GM12865 (cell line): Measurements from ENCODE around the gene ECE1.
"Not testable (repeated sequence)": the region's sequence is repeated elsewhere in the genome, so short reads cannot be mapped to it uniquely, and the experiment has no call there.

ENCODE experiments used
- DNase-seq: peaks from one replicate; pipeline ENCODE4 v3.0.0; 2010; ENCODE audit warnings: low read depth
- H3K4me3 ChIP-seq: 2 replicates; pipeline ENCODE4 v1.5.1; 2011; ENCODE audit warnings: mild to moderate bottlenecking, low read depth, low read length, control low read depth
- TF ChIP-seq, protein P1 (sequence below): IDR thresholded peaks from 2 replicates; pipeline ENCODE4 v1.5.1; 2011; ENCODE audit warnings: low read length, control low read depth, low read depth, inconsistent platforms; ENCODE audit not compliant: insufficient read depth; ENCODE audit errors: missing control alignments

The ECE1 gene

DNA sequence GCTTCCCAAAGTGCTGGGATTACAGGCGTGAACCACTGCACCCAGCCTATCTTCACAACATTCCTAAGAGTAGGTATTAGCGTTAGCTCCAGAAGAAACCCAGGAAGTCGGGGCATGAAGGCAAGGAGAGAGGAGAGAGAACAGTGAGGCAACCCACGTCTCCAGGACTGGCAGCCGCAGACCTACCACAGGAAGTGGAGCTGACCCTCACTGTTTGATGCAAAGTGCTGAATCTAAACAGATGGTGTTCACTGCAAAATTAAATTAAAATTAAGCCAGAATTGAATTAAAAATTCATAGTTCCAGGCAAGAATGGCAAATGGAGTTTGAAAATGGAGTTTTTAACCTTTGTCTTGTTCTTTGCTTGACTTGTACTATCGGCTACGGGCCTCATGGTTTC is 6.7 kb downstream of the ECE1 start:
- no peak overlapping the region for H3K4me3 ChIP-seq
- no peak for DNase-seq
- TF ChIP-seq, protein P1, sequence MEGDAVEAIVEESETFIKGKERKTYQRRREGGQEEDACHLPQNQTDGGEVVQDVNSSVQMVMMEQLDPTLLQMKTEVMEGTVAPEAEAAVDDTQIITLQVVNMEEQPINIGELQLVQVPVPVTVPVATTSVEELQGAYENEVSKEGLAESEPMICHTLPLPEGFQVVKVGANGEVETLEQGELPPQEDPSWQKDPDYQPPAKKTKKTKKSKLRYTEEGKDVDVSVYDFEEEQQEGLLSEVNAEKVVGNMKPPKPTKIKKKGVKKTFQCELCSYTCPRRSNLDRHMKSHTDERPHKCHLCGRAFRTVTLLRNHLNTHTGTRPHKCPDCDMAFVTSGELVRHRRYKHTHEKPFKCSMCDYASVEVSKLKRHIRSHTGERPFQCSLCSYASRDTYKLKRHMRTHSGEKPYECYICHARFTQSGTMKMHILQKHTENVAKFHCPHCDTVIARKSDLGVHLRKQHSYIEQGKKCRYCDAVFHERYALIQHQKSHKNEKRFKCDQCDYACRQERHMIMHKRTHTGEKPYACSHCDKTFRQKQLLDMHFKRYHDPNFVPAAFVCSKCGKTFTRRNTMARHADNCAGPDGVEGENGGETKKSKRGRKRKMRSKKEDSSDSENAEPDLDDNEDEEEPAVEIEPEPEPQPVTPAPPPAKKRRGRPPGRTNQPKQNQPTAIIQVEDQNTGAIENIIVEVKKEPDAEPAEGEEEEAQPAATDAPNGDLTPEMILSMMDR = no peak

- DNase-seq, H3K4me3 ChIP-seq: not testable (repeated sequence)
Observed at GRCh38 chr1:21282020-21282419, 8.2 kb downstream of the ECE1 start.

- H3K4me3 ChIP-seq = no peak overlapping the region
- DNase-seq = no peak
- TF ChIP-seq, protein P1 = no peak
Observed at GRCh38 chr1:21280482-21280881, 9.8 kb downstream of the ECE1 start.

- no peak for DNase-seq
- H3K4me3 ChIP-seq = no peak overlapping the region
- TF ChIP-seq, protein P1 = no peak
Observed at GRCh38 chr1:21280011-21280471, 10.2 kb downstream of the ECE1 start.

DNA sequence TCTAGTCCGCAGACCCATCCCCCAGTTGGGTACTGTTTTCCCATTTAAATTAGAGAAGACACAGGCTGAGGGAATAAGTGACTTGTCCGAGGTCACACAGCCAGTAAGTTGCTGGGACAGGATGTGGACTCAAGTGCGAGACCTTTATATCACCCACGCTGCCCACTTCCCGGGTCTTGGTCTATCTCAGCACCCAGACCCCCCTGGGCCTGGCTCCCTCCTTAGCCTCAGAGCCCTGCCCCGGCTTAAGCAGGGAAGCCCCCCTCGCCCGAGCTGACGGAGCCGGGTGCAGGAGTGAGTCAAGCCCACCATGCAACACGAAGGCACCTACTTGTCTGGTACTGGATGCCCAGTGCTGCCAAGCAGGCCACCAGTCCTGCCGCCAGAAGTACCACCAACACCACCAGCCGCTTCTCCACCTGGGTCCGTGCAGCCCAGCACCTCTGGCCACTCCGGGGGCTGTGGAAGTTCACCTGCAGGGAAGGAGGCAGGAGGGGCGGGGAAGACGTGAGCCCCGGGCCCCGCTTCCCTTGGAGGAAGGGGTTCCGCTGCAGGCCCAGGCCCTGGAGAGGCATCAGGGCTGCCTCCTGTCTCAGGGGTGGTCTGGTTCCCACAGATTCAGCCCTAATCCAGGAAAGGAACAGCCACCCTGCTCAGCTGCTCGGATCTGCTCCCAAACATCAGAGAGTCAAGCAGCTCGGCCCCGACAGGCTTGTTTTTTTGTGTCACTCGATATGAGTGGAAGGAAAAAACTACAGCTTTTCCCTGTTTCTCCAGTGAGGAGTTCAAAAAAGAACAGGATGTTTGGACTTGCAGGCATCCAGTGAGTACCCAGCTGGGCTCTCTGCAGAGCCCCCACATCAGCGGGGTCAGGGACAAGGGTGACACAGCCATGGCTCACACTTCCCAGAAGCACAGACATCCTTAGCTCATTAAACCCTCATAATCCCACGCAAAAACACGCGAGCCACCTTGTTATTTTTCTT is 11.1 kb downstream of the ECE1 start:
- H3K4me3 ChIP-seq = no peak overlapping the region
- no peak for DNase-seq
- TF ChIP-seq, protein P1 = no peak

DNA sequence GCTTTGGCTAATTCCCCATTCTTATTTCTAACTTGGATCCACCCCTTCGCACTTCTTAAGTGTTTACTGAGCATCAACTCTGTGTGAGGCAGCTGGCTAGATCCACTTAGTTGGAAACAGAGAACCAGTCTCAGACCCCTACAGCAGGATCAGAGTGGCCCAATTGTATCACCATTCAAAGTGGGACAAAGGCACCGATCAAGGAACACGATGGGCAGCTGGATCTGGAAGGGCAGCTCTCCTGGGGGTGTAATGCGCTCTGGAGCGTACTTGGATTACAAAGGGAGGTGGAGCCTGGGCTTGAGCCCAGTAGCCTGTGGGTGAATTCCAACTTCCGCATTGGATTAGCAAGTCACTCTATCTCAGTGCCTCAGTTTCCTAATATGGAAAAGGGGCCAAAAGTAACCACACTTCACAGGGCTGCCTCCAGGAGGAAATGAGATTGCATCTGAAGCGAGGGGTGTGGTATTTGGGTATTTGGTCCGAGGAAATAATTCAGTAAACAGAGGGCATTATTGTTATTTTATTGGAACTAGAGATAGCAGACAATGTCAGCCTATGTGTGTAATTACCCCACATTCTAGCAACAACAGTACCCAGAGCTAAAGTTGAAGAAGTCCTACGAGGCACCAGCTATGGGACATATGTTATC is 11.9 kb downstream of the ECE1 start:
- no peak for DNase-seq
- no peak overlapping the region for H3K4me3 ChIP-seq
- TF ChIP-seq, protein P1 = no peak

DNA sequence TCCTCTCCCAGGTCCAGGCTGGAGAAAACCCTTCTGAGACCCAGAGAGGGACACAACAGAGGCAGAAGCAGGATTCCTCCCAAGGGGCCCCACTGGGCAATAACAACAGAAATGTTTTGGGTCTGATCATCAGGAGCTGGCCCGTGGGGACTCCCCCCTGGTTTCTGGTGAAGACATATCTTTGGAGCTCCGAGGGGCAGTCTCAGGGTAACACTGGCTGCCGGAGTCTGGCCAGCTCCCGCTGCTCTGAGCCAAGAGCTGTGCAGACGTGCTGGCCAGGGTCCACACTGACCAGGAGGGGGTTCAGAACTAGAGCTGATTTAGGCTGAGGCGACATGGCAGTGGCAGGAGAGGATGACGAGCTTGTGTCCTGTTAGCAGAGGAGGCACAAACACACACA is 13.1 kb downstream of the ECE1 start:
- TF ChIP-seq, protein P1 = no peak
- no peak overlapping the region for H3K4me3 ChIP-seq
- DNase-seq = no peak
